HEK293 (cell line): ENCODE data around the gene ITGA2B.

ENCODE experiments used
- CTCF ChIA-PET: fragments of 350-600 bp; formaldehyde crosslinking; extraction: SDS; loops from one replicate; lab custom pipeline; 2021; ENCODE audit warnings: antibody characterized with exemption; lab: Yijun Ruan, JAX
- POLR2A ChIA-PET: fragments of 300-600 bp; formaldehyde crosslinking; extraction: SDS; loops from one replicate; lab custom pipeline; 2020; ENCODE audit warnings: antibody characterized with exemption, inconsistent platforms; lab: Yijun Ruan, JAX
- H3K27ac ChIP-seq: fragments of 200-500 bp; sonication (Bioruptor generic); 2 replicates; pipeline ENCODE4 v1.5.1; 2014; ENCODE audit warnings: low read depth, low read length, control low read depth, inconsistent platforms; ENCODE audit errors: extremely low read depth
- H3K36me3 ChIP-seq, 2 experiments: fragments of 200-500 bp in 1 of 2; sonication (Bioruptor generic) in 1 of 2; 1 replicate in 1 of 2; 2 replicates in 1 of 2; pipeline ENCODE4 v1.5.1; 2014 to 2017; ENCODE audit warnings: inconsistent platforms in 2 of 2, low read length in 2 of 2; ENCODE audit not compliant: control insufficient read depth in 2 of 2, insufficient read depth in 1 of 2
- H3K4me1 ChIP-seq: fragments of 200-500 bp; sonication (Bioruptor generic); 2 replicates; pipeline ENCODE4 v1.5.1; 2014; ENCODE audit warnings: mild to moderate bottlenecking, low read length, inconsistent platforms; ENCODE audit not compliant: control insufficient read depth, insufficient read depth
- H3K4me3 ChIP-seq: 2 replicates; pipeline ENCODE4 v1.5.1; 2011; ENCODE audit warnings: low read depth, mild to moderate bottlenecking, control low read depth, low read length, moderate library complexity
- H3K9me3 ChIP-seq: fragments of 200-500 bp; sonication (Bioruptor generic); 2 replicates; pipeline ENCODE4 v1.5.1; 2014; ENCODE audit warnings: low read depth, low read length, inconsistent platforms; ENCODE audit not compliant: control insufficient read depth, insufficient read depth
- ATF2 ChIP-seq: fragments of 450-650 bp; formaldehyde crosslinking; IDR thresholded peaks from 2 replicates; pipeline ENCODE4 v1.5.1; 2016; ENCODE audit warnings: missing biosample characterization, missing genetic modification characterization, low read depth
- CTCF ChIP-seq: fragments of 450-650 bp; formaldehyde crosslinking; IDR thresholded peaks from 2 replicates; pipeline ENCODE4 v1.5.1; 2016; ENCODE audit warnings: missing biosample characterization, missing genetic modification characterization
- GLIS1 ChIP-seq: fragments of 450-650 bp; formaldehyde crosslinking; IDR thresholded peaks from 2 replicates; pipeline ENCODE4 v1.5.1; 2016; ENCODE audit warnings: missing biosample characterization, missing genetic modification characterization
- MYNN ChIP-seq: fragments of 450-650 bp; formaldehyde crosslinking; IDR thresholded peaks from 2 replicates; pipeline ENCODE4 v1.5.1; 2016; ENCODE audit warnings: missing biosample characterization, missing genetic modification characterization, borderline replicate concordance
- PATZ1 ChIP-seq: fragments of 450-650 bp; formaldehyde crosslinking; IDR thresholded peaks from 2 replicates; pipeline ENCODE4 v1.5.1; 2016; ENCODE audit warnings: missing biosample characterization, missing genetic modification characterization
- SP2 ChIP-seq: fragments of 450-650 bp; formaldehyde crosslinking; IDR thresholded peaks from 2 replicates; pipeline ENCODE4 v1.5.1; 2016; ENCODE audit warnings: missing biosample characterization, missing genetic modification characterization
- ZBTB17 ChIP-seq: fragments of 450-650 bp; formaldehyde crosslinking; IDR thresholded peaks from 2 replicates; pipeline ENCODE4 v1.5.1; 2016; ENCODE audit warnings: missing biosample characterization, missing genetic modification characterization
- ZFP69B ChIP-seq: fragments of 450-650 bp; formaldehyde crosslinking; IDR thresholded peaks from 2 replicates; pipeline ENCODE4 v1.5.1; 2016; ENCODE audit warnings: missing biosample characterization, missing genetic modification characterization
- ZNF140 ChIP-seq: fragments of 450-650 bp; formaldehyde crosslinking; IDR thresholded peaks from 2 replicates; pipeline ENCODE4 v1.5.1; 2016; ENCODE audit warnings: missing biosample characterization, missing genetic modification characterization
- ZNF23 ChIP-seq: fragments of 450-650 bp; formaldehyde crosslinking; IDR thresholded peaks from 2 replicates; pipeline ENCODE4 v1.5.1; 2016; ENCODE audit warnings: missing biosample characterization, missing genetic modification characterization, borderline replicate concordance
- ZNF239 ChIP-seq: fragments of 450-650 bp; formaldehyde crosslinking; IDR thresholded peaks from 2 replicates; pipeline ENCODE4 v1.5.1; 2016; ENCODE audit warnings: missing biosample characterization, missing genetic modification characterization
- ZNF274 ChIP-seq, 2 experiments: fragments of 200-500 bp in 1 of 2; fragments of 450-650 bp in 1 of 2; sonication (Bioruptor generic) in 1 of 2; formaldehyde crosslinking in 1 of 2; IDR thresholded peaks; 2 replicates each; pipeline versions ENCODE4 v1.5.1 to v1.6.1; 2014 to 2016; ENCODE audit warnings: borderline replicate concordance in 1 of 2, inconsistent platforms in 1 of 2, low read length in 1 of 2, missing biosample characterization in 1 of 2, missing genetic modification characterization in 1 of 2
- ZNF391 ChIP-seq: fragments of 450-650 bp; formaldehyde crosslinking; IDR thresholded peaks from 2 replicates; pipeline ENCODE4 v1.5.1; 2016; ENCODE audit warnings: low read depth, missing biosample characterization, missing genetic modification characterization, borderline replicate concordance
- ZNF398 ChIP-seq: fragments of 450-650 bp; formaldehyde crosslinking; IDR thresholded peaks from 2 replicates; pipeline ENCODE4 v1.5.1; 2017; ENCODE audit warnings: missing biosample characterization, missing genetic modification characterization
- ZNF404 ChIP-seq: fragments of 450-650 bp; formaldehyde crosslinking; IDR thresholded peaks from 2 replicates; pipeline ENCODE4 v1.5.1; 2017; ENCODE audit warnings: missing biosample characterization, missing genetic modification characterization
- ZNF518A ChIP-seq: fragments of 450-650 bp; formaldehyde crosslinking; conservative IDR thresholded peaks from 2 replicates; pipeline ENCODE4 v1.5.1; 2016; ENCODE audit warnings: low read depth, missing biosample characterization, missing genetic modification characterization
- ZNF596 ChIP-seq: fragments of 450-650 bp; IDR thresholded peaks from 2 replicates; pipeline ENCODE4 v1.5.0; 2018; ENCODE audit warnings: missing biosample characterization, mild to moderate bottlenecking, missing genetic modification characterization, moderate library complexity
- ZNF600 ChIP-seq: fragments of 450-650 bp; formaldehyde crosslinking; IDR thresholded peaks from 2 replicates; pipeline ENCODE4 v1.5.1; 2016; ENCODE audit warnings: missing biosample characterization, missing genetic modification characterization
- ZNF670 ChIP-seq: fragments of 450-650 bp; formaldehyde crosslinking; IDR thresholded peaks from 2 replicates; pipeline ENCODE4 v1.5.1; 2016; ENCODE audit warnings: missing biosample characterization, missing genetic modification characterization, low read depth
- ZNF701 ChIP-seq: fragments of 450-650 bp; formaldehyde crosslinking; IDR thresholded peaks from 2 replicates; pipeline ENCODE4 v1.5.1; 2016; ENCODE audit warnings: missing biosample characterization, missing genetic modification characterization

The ITGA2B gene

GRCh38 chr17:44350733-44351226 lies 38.7 kb downstream of the ITGA2B start (continued):
- 0 out of 2 replicates have a peak, but pooled peaks have one; percentile 34 for TF ChIP-seq ZNF391 (tag by site-specific recombination)
- peak; percentile 36; the same call in 1 of the 2 replicates for TF ChIP-seq PATZ1
- peak; percentile 36; the same call in 1 of the 2 replicates for TF ChIP-seq ZNF600 (tag by site-specific recombination)
- no peak for TF ChIP-seq ZNF670 (tag by site-specific recombination)
- TF ChIP-seq ZNF274 (IDR thresholded peaks at IDR 0.05; ENCODE audit: low read length): no peak
- no peak for TF ChIP-seq ZNF274 (tag by site-specific recombination; IDR thresholded peaks at IDR 0.05; ENCODE audit: borderline replicate concordance)
- TF ChIP-seq GLIS1 (tag by site-specific recombination): peak; percentile 36; the same call in 1 of the 2 replicates

- ChIA-PET POLR2A (interaction anchor here (1.7 kb wide), 1 partner anchor 36 kb away, joined by 4 read pairs; no protein-coding TSS in a partner anchor), CTCF (interaction anchor here (0.6 to 3.0 kb wide), 12 partner anchors 11 to 439 kb away, joined by 3 to 21 read pairs (median 8); no protein-coding TSS in a partner anchor)
- Histone ChIP-seq H3K9me3 (no peaks in the 10 kb centered on the region), H3K27ac (no peak overlapping the region), H3K36me3 (peaks cover 0 to 46% of the 10 kb centered on the region in 2 experiments; a peak in 1 of 3 replicates), H3K4me3 (no peak overlapping the region), H3K4me1 (no peaks in the 10 kb centered on the region)
- TF ChIP-seq ZFP69B (tag by site-specific recombination): no peak
- TF ChIP-seq ZNF239 (tag by site-specific recombination): no peak
- no peak for TF ChIP-seq SP2 (tag by site-specific recombination)
- TF ChIP-seq CTCF (tag by site-specific recombination): no peak
- TF ChIP-seq ZNF518A: no peak
- no peak for TF ChIP-seq ZNF596
- TF ChIP-seq ZNF404 (tag by site-specific recombination): no peak
- no peak for TF ChIP-seq ATF2
- TF ChIP-seq MYNN (tag by site-specific recombination): no peak
- no peak for TF ChIP-seq ZNF23 (tag by site-specific recombination)
- no peak for TF ChIP-seq ZBTB17 (tag by site-specific recombination)
- no peak for TF ChIP-seq ZNF140 (tag by site-specific recombination)
- TF ChIP-seq ZNF398: no peak
- TF ChIP-seq ZNF701 (tag by site-specific recombination): no peak
Measured at GRCh38 chr17:44349553-44350070, 39.8 kb downstream of the ITGA2B start.
